HG03196 (cell line): Measurements from ENCODE around the gene CCNQ.

ENCODE experiments used
- ATAC-seq: cut with Tn5 transposase; IDR thresholded peaks from one replicate; pipeline ENCODE4 v1.9.1; 2021; ENCODE audit not compliant: unreplicated experiment

The CCNQ gene

DNA sequence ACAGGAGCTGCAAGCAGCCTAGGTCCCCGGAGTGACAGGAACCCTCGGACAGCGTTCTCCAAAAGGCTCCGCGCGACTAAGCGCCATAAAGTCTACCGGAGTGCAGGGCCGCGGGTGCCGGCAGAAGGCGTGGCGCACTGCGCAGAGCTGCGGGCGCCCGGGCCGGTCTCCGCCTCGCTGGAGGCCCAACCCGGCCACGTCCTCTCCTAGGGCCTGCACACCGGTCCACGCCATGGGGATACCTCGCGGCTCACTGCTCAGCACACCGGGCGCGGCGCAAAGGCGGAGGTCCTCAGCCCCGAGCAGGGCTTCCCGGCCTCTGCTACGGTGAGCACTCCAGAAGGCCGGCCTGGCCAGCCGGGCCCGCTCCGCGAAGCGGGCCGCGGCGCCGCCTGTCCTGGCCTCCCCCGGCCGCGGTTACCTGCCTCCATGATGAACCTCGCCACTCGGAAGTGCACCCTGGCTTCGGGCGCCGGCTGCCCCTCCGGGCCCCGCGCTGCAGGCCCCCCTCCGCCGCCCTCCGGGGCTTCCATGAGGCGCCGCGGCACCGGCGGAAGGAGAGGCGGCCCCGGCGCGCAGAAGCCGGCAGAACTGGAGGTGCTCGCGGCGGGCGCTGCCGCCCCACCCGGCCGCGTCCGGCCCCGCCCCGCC is at the start of gene CCNQ:
CCNQ (minus strand) TSS at position 599 of the 651 bp plus-strand sequence; CDS start at position 533, 66 bp downstream.
- peak; percentile 43 for ATAC-seq

DNA sequence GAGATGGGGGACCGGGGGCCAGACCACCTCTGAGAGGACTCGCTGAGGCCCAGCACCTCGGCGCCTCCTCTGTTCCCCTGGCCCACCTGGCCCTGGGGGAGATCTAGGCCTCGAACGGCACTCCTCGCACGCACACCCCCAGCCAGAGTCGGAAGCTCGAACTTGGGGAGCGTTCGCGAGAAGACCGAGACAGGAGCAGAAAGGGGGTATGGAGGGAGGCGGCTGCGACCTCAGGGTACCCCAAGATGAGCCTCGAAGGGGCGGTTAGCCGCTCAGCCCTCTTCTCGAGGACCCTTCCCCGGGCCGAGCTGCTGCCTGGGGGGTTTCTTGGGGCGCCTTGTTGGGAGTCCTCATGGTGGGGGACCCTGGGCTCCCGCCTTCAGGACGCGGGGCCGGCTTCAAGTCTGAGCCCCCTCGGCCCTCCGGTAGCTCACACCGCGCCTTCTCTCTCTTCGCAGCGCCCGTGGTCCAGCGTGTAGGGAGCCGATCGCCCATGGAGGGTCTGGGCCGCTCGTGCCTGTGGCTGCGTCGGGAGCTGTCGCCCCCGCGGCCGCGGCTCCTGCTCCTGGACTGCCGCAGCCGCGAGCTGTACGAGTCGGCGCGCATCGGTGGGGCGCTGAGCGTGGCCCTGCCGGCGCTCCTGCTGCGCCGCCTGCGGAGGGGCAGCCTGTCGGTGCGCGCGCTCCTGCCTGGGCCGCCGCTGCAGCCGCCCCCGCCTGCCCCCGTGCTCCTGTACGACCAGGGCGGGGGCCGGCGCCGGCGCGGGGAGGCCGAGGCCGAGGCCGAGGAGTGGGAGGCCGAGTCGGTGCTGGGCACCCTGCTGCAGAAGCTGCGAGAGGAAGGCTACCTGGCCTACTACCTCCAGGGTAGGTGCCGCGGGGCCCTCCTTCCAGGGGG is 48.8 kb upstream of the CCNQ start:
- ATAC-seq: no peak

DNA sequence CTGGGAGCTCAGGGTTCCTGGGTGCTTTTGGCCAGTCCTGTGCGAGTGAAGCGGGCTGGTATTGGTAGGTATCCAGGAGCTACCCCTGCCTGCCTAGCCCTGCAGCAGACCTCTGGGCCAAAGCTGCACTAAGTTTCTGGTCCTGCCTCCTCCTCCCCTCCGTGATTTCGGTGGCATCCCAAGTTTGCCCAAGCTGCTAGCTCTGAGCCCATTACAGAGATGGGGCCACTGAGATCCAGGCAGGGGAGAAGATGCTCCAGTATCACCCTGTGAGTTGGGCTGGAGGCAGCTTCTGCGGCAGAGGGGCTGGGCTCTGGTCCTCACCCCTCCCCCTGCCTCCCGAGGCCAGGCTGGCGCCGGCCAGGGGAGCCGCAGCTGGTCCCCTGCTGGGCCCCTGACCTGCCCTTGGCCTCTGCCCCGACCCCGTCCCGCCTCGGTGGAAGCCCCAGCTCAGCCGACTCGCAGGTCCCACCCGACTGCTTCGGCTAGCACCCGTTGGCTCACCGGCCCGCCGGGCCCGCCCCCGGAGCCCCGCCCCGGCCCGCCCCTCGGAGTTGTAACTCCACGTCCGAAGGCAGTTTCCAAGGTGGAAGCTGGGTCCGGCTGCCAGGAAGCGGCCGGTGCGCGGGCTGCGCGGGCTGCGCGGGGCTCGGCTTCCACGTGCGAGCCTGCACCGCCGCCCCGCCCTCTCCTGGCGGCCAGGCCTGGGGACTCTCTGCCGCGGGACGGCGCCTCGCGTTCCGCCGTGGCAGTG is 47.9 kb upstream of the CCNQ start, which contains the start of gene DUSP9:
DUSP9 (plus strand) TSS at position 584 of the 754 bp plus-strand sequence. CDS start 751 bp downstream, outside the sequence.
- ATAC-seq: no peak

DNA sequence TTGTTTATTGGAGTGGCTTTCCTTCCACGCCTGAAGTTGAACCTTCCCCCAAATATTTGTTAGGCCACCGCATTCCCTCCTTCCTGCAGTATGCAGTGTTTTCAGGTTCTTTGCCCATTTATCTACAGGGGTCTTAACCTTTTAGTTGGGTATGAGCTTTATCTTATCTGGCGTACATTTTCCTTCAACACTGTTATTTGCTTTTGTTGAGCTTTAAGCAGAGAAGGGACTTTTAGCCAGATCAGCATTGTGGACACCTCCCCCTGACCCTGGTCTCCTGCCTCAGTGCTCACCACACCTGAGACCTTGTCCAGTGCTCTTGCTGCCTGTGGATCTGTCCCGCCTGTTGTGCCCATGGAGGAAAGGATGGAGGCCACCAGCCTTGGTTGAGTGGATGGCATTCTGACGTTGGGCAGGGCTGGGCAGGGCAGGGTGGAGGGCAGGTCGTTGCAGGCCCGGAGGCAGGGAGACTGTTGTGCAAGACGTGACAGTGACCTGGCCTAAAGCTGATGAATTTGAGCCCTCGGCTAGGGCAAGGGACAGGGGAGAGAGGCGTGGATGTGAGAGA is 47.1 kb upstream of the CCNQ start:
- ATAC-seq: no peak

DNA sequence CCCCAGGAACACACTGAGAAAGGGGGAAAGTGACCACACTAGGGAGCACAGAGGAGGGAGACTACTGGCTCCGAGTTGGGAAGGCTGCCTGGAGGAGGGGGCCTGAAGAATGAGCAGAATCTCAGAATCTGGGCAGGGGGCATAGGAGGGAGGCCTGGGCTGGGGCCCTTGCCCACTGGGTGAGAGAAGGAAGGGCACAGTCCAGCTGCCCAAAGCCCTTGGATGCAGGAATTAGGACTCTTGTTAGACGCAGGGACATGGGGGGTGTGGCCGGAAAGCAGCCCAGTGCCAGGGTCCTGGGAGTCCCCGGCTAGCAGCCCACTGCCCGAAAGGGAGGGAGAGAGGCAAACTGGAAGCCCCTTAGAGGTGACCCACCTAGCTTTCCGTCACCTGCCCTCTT is 46.2 kb upstream of the CCNQ start:
- no peak for ATAC-seq

DNA sequence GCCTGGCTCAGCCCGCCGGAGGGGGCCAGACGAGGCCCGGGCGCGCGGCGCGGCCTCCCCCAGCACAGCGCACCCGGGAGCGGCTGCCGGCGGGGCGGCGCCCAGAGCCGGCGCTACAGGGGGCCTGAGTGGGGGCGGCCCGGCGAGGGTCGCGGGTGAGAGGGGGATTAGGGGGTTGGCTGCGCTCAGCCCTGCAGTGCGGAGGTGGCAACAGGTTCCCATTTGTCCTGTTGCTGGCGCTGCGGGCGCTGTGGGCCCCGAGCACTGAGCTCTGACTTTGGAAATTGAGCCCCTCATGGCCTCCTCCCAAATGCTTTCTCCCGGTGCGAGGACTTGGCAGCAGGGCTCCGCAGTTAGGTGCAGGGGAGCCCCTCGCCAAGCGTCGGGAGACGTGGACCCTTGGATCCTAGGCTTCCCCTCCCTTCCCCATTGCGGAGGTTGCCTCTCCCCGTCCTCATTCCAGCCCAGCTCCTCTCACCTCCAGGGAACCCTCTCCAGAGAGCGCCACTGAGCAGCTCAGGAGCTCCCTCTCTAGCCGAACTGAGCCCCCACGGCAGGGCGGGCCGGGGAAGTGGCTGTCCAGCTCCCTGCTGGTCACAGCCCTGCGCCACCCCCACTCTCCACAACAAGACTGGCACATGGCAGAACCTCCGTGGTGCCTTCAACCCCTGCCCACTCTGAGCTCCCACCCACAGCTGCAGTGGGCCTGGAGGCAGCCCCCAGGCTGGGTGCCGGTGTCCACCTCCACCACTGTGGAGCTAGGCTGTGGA is 45.6 kb upstream of the CCNQ start:
- no peak for ATAC-seq

DNA sequence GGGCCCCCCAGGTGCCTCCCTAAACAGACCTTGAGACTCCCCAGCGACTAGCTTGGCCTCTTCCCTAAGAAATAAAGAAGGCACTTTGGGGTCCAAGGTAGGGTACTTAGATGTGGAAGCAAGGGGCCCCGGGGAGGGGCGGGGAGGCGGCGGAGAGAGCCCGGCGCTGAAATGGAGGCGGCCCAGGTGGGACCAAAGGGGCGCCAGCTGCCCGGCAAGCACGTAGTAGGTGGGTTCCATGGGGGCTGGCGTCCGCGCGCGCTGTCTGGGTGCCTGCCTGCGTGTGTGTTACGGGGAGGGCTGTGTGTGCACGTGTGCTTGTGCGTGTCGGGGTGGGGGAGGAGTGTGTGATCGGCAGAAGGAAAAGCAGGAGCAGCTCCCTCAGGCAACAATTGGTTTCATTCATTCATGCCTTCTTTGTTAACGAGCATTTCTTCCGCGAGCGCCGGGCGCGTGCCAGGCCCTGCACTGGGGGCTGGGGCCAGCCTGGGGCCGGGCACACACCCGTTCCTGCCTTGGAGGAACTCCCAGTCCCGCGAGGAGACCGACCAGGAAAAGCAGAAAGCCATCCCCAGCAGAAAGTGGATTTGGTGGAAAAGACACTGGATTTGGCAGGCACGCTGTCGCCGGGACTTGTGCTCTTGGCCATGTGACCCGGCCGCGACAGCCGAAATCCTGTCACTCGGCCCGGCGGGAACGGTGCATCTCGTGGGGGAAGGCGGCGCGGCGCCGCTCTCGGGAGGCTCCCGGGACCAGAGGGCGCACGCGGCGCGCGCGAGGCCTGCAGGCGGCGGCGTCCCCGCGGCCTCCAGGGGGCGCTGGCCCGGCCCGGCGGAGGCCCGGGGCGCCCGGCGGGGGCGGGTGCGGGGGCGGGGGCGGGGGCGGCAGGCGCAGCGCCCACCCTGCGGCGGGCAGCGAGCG is 44.8 kb upstream of the CCNQ start:
- no peak for ATAC-seq

DNA sequence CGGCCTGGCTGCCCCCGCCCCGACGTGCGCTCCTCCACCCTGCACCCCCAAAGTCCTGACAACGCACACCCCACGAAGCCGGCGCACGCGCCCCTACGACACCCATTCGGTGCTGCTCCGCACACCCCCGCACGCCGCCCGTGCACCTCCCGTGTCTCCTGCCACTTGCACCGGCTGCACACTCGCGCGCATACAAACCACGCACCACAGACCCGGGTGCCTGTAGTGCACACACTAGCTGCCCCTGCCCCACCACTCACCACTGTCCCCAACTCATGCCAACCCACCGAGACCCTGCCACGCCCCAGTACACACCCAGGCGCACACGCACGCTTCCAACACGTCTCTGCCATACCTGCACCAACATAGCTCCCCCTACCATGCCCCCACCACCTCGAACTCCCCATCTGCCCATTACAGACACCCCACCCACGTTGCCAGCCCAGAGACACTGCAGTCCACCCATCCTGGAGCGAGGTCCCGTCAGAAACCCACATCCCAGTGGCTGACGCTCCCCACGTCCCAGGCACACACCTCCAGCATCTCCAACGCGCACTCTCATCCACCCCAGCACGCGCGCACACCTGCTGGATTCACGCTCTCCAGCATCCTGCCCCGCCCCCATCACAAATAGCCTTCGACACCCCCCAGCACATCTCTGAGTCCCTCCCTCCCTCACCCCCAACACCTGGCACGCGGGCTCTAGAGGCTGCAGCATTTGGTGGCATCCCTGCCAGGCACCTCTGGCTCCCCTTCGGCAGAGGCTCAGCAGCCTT is 43.9 kb upstream of the CCNQ start:
- ATAC-seq: no peak

DNA sequence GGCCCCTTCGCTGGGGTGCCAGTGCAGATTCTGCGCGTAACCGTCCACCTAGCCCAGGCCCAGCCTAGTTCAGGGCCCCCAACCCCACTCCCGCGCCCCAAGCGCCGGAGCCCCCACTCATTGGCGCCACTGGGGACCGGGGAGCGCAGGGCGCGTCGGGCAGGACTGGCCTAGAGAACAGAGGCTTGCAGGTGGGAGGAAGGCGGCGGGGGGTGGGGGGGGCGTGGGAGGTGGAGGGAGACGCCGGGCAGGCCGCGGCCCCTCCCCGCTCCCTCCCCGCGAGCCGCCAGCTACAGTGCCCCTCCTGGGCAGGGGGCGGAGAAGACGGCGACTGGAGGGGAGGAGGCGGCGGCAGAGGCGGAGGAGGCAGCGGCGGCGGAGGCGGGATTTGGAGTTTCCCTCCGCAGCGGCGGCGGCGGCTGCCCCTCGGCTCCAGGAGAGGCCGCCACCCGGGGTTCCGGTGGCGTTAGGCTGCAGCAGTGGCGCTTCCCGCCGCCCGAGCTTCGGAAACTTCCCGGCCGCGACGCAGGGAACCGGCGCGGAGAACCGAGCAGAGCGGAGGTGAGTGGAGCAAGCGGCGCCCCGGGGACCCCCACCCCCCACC is 43.2 kb upstream of the CCNQ start:
- no peak for ATAC-seq

DNA sequence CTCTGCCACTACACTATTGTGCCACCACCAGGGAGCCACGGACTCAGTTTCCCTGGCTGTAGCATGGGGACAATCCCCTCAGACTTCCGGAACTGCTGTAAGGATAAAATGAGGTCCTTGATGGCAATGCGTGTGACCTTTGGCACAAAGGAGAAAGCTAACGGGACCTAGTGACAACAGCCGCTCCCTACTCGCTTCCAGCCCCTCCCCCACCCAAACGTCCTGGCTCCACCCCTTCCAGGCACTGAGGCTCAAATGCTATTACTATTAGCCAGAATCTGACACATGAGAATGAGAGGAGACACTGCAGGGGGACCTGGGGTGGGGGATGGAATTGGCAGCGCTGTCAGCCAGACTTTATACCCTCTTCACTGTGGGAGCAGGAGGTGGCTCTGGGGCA is 42.7 kb upstream of the CCNQ start:
- no peak for ATAC-seq

DNA sequence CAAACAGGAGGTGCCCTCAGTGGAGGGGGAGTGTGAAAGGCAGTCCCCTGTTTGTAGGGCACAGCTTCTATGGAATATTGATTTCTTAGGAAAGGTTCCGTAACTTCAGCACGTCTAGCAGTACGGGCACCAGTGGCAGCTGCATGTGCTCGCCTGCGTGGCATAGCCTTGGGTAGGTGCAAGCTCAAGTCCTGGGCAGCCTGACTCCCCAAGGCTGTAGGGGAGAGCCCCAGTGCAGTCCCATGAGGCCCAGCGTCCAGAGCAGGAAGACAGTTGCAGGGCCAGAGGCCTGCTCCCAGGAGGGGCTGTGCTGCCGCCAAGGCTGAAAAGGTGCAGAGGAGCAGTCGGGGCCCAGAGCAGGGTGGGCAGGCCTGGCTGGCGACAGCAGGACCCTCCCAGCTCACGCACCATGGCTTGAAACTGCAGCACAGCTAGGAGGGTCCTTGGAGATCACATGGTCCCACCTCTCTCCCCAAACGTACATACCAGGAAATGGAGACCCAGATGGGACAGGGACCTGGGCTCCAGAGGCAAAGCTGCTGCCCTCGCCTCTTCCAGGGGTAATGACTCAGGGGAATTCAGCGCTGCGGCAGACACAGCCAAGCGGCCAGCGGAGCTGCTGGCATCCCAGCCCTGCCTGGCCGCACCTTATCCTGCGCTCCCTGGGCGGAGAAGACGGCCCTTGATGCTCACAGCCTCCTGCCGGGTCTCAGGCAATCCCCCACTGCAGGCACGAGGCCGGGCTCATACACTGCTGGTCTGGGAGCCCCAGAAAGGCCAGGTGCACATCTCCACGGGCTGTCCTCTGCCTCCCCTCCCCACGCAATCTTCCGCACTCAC is 42.0 kb upstream of the CCNQ start:
- ATAC-seq: no peak

DNA sequence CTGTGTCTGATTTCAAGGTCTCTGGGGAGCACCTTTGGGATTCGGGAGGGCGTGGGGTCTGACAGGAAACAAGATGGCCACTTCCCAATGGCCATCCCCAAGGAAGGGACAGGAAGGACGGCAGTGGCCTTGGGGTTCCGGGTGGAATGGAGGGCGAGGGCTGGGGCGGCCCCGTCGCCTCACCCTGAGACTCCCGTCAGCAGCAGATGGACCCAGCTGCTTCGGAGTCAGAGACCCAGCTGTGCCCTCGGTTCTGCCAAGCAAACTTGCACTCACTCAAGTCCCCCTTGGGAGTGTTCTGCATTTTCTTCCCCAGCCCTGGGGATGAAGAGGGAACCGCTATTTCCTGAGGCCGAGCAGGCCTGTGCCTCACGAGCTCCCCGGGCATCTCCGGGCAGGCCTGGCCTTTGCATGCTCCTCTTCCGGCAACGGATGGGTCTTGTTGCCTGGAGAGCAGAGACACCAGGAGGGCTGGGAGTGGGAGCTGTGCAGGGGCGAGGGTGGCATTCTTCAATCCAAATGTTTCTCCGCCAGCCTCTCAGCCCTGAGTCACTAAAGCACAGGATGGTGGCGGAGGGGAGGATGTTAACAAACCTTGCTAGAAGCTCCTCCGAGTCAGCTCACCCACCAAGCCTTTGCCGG is 41.2 kb upstream of the CCNQ start:
- ATAC-seq: no peak

DNA sequence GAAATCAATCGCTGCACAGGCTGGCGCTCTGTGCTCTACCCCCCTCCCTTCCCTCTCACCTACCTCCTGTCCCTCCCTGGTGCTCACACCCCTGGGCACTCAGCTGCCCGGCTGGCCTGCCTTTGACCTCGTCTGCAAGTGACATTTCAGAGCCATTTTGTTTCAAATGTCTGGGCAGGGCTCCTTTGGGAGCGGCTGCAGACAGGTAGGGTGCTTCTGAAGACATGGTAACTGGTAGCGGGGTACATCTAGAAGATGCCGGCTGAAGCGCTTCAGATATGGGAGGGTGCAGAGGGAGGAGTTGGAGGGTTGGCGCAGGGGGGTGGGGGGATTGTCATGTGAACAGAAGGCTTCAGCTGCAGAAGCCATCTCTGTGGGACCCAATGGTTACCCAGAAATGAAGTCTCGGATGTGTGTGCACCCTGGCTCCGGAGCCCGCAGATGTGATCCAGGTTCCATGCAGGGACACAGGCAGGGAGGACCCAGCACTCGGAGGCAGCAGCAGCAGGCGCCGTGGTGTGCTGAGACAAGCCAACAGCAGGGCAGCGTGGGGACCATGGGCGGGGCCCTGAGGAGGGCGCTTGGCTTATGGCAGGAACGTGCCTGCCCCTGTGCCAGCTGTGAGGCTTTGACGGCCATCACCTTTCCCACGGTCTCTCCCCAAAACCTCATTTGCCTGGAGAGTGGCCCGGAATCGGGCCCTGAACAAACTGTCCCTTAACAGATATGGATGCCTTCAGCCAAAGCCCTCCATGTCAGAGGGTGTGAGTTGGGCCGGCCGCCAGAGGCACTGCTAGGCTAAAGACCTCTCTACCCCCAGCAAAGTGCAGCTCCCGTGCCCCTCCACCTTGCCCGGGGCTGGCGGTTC is 40.5 kb upstream of the CCNQ start:
- no peak for ATAC-seq

DNA sequence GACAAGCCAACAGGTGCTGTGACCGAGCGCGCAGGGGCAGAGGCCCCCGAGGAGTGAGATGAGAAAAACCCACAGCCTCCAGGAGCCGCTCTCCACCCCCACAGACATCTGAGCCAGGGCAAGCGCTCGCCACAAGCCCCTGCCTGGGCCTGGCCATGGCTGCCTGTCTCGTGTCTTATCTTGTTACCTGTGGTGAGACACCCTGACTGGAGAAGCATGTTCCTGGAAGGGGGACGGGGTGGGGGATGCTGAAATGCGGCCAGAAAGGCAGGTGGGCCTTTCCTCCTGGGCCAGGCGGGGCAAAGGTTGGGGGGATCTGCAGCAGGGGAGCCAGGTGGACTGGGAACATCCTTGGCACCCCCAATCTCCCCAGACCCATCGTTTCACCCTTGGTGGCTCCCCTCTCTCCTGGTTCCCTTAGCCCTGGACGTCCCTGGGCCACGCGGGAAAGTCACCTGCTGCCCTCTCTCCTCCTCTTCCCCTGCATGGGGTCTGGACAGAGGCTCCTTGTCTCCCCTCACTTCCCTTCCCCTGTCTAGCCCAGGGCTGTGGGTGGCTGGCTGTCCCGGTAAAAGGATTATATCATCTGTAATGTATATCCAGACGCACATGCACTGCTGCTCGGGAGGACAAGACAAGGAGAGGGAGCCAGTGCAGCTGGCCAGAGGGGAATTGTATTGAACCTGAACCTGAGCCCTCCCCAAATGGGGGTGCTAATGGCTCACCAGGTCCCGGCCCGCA is 39.7 kb upstream of the CCNQ start:
- ATAC-seq: no peak

DNA sequence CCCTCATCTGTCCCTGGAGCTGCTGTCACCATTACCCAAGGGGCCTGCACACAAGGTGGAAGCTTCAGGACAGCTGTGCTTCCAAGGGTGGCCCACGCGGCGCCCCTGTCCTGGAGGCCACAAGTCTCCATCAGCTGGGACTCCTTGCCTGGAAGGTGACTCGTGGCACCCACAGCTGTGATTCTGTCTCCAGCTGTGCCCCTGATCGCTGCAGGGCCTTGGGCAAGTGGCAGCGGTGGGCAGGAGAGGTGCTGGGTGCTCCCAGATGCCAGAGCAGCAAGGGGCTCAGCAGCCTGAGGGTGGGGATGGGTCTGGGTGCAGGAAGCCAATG is 39.1 kb upstream of the CCNQ start:
- no peak for ATAC-seq
